Fibroblast of lung (primary cell): Measurements from ENCODE around the gene VMAC. TPM values are rescaled to one million over a fixed set of nuclear protein-coding genes. Genes with fewer than 3 reads are reported as not detected.

Experiments
- DNase-seq, 2 donors: peaks; one replicate each; pipeline versions ENCODE4 v3.0.0 to v3.0.0-alpha.2; 2010; ENCODE audit warnings: low read depth in 2 of 2
- H2AFZ ChIP-seq: 2 replicates; pipeline ENCODE4 v1.5.1; 2012; ENCODE audit warnings: low read length, control low read depth, inconsistent platforms
- H3K27ac ChIP-seq: 2 replicates; pipeline ENCODE4 v1.5.1; 2011; ENCODE audit warnings: low read length, control low read depth; ENCODE audit not compliant: insufficient read depth
- H3K27me3 ChIP-seq: 2 replicates; pipeline ENCODE4 v1.5.1; 2011; ENCODE audit warnings: mild to moderate bottlenecking, low read length; ENCODE audit not compliant: control insufficient read depth, insufficient read depth
- H3K36me3 ChIP-seq: 2 replicates; pipeline ENCODE4 v1.5.1; 2011; ENCODE audit warnings: low read length; ENCODE audit not compliant: control insufficient read depth, insufficient read depth
- H3K4me1 ChIP-seq: 2 replicates; pipeline ENCODE4 v1.5.1; 2011; ENCODE audit warnings: low read length; ENCODE audit not compliant: control insufficient read depth, insufficient read depth; ENCODE audit errors: extremely low read depth
- H3K4me2 ChIP-seq: 2 replicates; pipeline ENCODE4 v1.5.1; 2011; ENCODE audit warnings: low read length, control low read depth; ENCODE audit not compliant: insufficient read depth; ENCODE audit errors: extremely low read depth
- H3K4me3 ChIP-seq, 4 experiments: fragments of 200-600 bp in 1 of 4; sonication (generic) in 1 of 4; replicated peaks in 1 of 4; 2 replicates each; pipeline ENCODE4 v1.5.1; 2011 to 2016; ENCODE audit warnings: low read length in 4 of 4, low read depth in 3 of 4, mild to moderate bottlenecking in 3 of 4, control low read depth in 2 of 4, inconsistent platforms in 1 of 4, mixed read lengths in 1 of 4; ENCODE audit not compliant: insufficient read depth in 1 of 4; ENCODE audit errors: control extremely low read depth in 1 of 4
- H3K79me2 ChIP-seq: 2 replicates; pipeline ENCODE4 v1.5.1; 2012; ENCODE audit warnings: mild to moderate bottlenecking, low read length, inconsistent platforms; ENCODE audit not compliant: control insufficient read depth, insufficient read depth
- H3K9ac ChIP-seq: 2 replicates; pipeline ENCODE4 v1.5.1; 2011; ENCODE audit warnings: mild to moderate bottlenecking, low read length, control low read depth; ENCODE audit not compliant: insufficient read depth
- H3K9me3 ChIP-seq: 2 replicates; pipeline ENCODE4 v1.5.1; 2012; ENCODE audit warnings: low read depth, low read length; ENCODE audit not compliant: control insufficient read depth, insufficient read depth
- H4K20me1 ChIP-seq: 2 replicates; pipeline ENCODE4 v1.5.1; 2011; ENCODE audit warnings: low read length; ENCODE audit not compliant: control insufficient read depth, insufficient read depth; ENCODE audit errors: extremely low read depth
- CTCF ChIP-seq, 2 donors: IDR thresholded peaks in 1 of 2; conservative IDR thresholded peaks in 1 of 2; 1 replicate in 1 of 2; 2 replicates in 1 of 2; pipeline ENCODE4 v1.5.1; 2011 to 2012; ENCODE audit warnings: low read length in 2 of 2, control low read depth in 1 of 2, inconsistent platforms in 1 of 2, low read depth in 1 of 2, mild to moderate bottlenecking in 1 of 2
- EZH2 ChIP-seq: IDR thresholded peaks from 2 replicates; pipeline ENCODE4 v1.5.1; 2012; ENCODE audit warnings: low read length, control low read depth, mild to moderate bottlenecking; ENCODE audit errors: missing control alignments
- polyA plus RNA-seq, 2 donors: library from polyadenylated mRNA; depleted of rRNA in 1 of 2; stranded (reverse) in 1 of 2; unstranded in 1 of 2; fragments of >200 nt; gene quantifications; 2 replicates each; pipeline ENCODE4 v1.2.1, GENCODE V29; 2011 to 2012; ENCODE audit warnings: missing spikeins in 1 of 2
- total RNA-seq: library from RNA; depleted of rRNA; stranded (reverse); fragments of >200 nt; gene quantifications from 2 replicates; pipeline ENCODE4 v1.2.1, GENCODE V29; 2014

The VMAC gene
- total and polyA plus RNA-seq, 2 donors (not counting 1 experiment from before 2014, with no cell fraction given): 1.7 to 8.3 TPM

GRCh38 chr19:5893907-5894703, 10.6 kb upstream of the VMAC start:
- Histone ChIP-seq H3K79me2 (peaks cover 6% of the 10 kb centered on the region), H3K4me3 (no peak overlapping the region), H3K36me3 (peaks cover 13% of the 10 kb centered on the region), H4K20me1 (no peaks in the 10 kb centered on the region), H2AFZ (no peak overlapping the region), H3K9ac (no peak overlapping the region), H3K27me3 (no peaks in the 10 kb centered on the region), H3K9me3 (no peaks in the 10 kb centered on the region), H3K27ac (no peak overlapping the region), H3K4me2 (no peak overlapping the region), H3K4me1 (peaks cover 6% of the 10 kb centered on the region)
- no peak for TF ChIP-seq CTCF (conservative IDR thresholded peaks at IDR 0.05 in 1 of 2, IDR thresholded peaks at IDR 0.05 in 1 of 2; ENCODE audit: low read depth in 1 of 2, low read length in 2 of 2)
- DNase-seq: no peak

- no peak overlapping the region for H3K4me3 ChIP-seq
- no peak for DNase-seq
- no peaks in the 10 kb centered on the region for H3K9me3 ChIP-seq
- H3K79me2 ChIP-seq: peaks cover 9% of the 10 kb centered on the region
- H2AFZ ChIP-seq: no peak overlapping the region
- H3K36me3 ChIP-seq: peaks cover 14% of the 10 kb centered on the region
- peaks cover 5% of the 10 kb centered on the region for H3K4me1 ChIP-seq
- H4K20me1 ChIP-seq: no peaks in the 10 kb centered on the region
- H3K27me3 ChIP-seq: no peaks in the 10 kb centered on the region
- no peak overlapping the region for H3K4me2 ChIP-seq
- H3K27ac ChIP-seq: no peak overlapping the region
- no peak overlapping the region for H3K9ac ChIP-seq
- no peak for TF ChIP-seq CTCF (conservative IDR thresholded peaks at IDR 0.05 in 1 of 2, IDR thresholded peaks at IDR 0.05 in 1 of 2; ENCODE audit: low read depth in 1 of 2, low read length in 2 of 2)
- no peak for TF ChIP-seq EZH2
These were observed 9.8 kb upstream of the VMAC start for GRCh38 chr19:5894704-5895349.

- peaks cover 15% of the 10 kb centered on the region for H3K79me2 ChIP-seq
- no peak overlapping the region for H3K4me3 ChIP-seq
- no peak overlapping the region for H3K4me2 ChIP-seq
- peaks cover 17% of the 10 kb centered on the region for H3K36me3 ChIP-seq
- no peaks in the 10 kb centered on the region for H4K20me1 ChIP-seq
- H3K9ac ChIP-seq: no peak overlapping the region
- no peak for TF ChIP-seq CTCF (conservative IDR thresholded peaks at IDR 0.05 in 1 of 2, IDR thresholded peaks at IDR 0.05 in 1 of 2; ENCODE audit: low read depth in 1 of 2, low read length in 2 of 2)
- TF ChIP-seq EZH2: no peak
- no peaks in the 10 kb centered on the region for H3K27me3 ChIP-seq
- DNase-seq: no peak
- no peak overlapping the region for H2AFZ ChIP-seq
- H3K27ac ChIP-seq: no peak overlapping the region
- H3K4me1 ChIP-seq: peaks cover 4% of the 10 kb centered on the region
- no peaks in the 10 kb centered on the region for H3K9me3 ChIP-seq
These were observed 9.3 kb upstream of the VMAC start for GRCh38 chr19:5895409-5895808.
